GM15510 (cell line): ENCODE data around the gene USP40.

Experiments
- POLR2A ChIP-seq: IDR thresholded peaks from 3 replicates; pipeline ENCODE4 v1.6.1; 2011; ENCODE audit warnings: borderline replicate concordance; ENCODE audit not compliant: insufficient read length; ENCODE audit errors: extremely low read depth

Gene USP40

DNA sequence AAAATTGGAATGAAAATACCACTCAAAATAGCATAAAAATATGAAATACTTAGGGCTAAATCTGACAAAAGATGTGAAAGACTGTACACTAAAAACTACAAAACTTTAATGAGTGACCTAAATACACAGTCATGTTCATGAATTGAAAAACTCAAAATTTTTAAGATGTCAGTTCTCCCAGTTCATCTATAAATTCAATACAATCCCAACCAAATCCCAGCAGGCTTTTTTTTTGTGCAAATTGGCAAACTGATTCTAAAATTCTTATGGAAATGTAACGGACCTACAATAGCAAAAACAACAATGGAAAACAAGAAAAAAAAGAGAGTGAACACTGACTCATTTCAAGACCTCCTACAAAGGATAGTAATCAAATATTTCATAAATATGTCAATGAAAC, 4.4 kb upstream of the USP40 start:
- no peak for TF ChIP-seq POLR2A

DNA sequence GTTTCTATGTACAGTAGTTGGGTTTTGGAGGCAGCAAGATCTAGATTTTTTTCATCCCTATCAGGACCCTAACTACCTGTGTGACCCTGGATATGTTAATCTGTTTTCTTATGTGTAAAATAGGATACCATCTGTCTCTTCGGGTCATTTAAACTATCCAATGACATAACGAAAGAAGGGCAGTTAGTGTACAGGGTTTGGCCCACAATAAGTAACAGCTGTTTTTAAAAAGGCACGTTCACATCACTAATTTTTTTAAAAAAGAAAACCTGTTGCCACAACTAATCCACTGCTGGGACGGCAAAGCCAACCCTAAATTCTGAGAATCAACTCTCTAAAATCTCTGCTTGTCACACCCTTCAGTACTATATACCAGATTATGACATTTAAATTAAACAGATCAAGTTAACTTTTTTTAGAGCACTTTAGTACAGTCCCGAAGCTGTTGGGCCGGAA, 869 bp downstream of the USP40 start:
- TF ChIP-seq POLR2A = no peak

DNA sequence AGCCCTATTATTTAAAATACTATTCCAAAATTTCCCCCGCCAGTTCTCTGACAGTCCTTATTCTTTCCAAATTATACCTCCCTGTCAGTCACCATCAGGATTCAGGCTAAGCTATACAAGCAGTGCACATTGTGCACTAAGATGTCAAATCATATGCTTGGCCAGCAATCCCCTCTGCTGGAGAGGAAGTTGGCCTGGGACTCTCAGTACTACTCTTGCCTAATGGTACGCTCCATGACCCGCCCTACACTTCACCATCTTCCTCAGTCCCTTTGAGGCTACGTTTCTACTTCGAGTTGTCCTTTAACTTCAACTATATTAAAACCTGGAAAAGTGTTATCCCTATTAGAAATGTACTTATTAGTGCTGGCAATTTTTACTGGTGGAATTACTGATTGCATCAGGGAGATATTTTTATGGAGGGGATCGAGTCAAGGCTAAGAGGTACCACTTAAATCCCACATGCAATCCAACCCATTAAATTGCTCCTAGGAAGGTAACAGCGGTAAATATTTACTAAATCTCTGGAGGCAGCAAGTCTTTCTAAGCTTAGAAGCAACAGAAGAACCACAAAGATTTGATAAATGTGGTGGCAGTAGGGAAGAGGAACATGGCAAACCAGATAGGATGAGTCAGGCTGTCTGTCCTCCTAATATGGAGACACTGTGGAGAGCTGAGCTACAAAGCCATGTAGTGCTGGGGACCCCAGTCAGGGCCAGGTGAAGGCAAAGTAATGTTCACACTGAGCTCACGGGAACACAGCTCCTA, 2.7 kb downstream of the USP40 start:
- TF ChIP-seq POLR2A = no peak

DNA sequence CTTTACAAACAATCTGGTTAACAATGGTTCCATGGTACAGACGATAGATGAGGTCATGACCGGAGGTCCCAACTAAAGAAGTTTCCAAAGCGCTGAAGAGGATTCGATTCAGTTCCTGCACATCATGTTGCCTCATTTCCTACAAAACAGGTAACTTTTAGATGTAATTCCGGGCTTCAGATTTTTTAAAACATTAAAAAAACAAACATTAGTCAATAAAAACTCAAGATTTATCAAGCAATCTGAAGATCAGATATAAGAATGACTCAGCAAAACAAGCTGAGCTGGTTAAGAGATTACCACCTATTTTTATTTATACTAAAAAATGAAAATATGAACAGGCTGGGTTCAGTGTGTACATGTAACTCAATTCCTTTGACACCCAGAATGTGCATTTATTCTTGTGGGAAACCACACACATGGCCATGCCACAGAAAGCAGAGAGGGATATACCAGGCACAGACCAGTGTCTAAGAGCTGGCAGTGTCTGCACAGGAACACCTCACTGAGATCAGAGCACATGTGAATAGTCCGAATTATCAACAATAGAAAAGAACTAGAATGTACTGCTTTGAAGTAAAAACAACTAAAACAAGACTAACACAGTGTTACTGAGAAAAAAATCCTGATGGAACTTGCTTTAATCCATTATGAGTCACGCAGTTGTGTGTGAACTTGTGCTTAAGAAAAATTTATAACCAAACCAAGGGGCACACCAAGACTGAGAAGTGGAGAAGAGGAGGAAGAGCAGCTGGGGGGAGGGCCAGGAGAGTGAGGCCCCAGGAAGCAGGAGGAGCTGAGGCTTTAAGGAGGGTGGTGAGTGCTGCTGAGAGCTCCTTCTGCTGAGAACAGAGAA, 9.5 kb downstream of the USP40 start:
- no peak for TF ChIP-seq POLR2A

DNA sequence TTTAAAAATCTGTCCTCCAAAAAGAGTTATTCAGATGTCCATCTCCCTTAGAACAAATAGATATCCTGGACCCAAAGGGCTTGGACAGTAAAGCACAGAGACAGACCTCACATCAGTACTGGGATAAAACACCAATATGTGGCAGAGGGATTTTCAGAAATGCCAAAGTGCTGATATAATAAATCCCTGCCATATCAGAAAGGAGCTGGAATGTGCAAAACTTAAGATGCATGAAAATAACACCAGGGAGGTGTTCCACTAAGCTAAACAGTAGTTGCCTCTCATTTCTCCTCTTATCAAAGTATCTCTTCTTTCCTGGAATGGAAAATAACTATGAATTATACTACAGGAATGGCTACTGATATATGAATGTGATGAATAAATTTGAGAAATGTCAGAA, 13.2 kb downstream of the USP40 start:
- no peak for TF ChIP-seq POLR2A

DNA sequence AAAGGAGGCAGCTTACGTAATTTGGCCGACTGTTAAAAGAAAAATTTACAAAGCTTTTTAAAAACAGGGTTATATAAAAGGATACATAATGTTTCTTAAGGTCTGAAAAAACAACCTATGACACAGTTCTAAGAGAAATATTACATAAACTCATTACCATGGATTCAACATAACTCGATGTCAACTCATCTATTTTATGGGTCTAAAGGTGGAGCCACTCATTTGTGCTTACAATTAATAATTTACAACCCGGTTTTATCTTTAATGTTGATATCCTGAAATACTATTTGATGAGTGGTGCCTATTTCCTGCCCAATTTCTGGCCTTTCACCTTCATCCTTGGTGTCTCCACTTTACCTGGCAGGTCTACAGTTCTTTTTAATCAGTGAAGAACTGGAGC, 15.1 kb downstream of the USP40 start:
- TF ChIP-seq POLR2A = no peak

DNA sequence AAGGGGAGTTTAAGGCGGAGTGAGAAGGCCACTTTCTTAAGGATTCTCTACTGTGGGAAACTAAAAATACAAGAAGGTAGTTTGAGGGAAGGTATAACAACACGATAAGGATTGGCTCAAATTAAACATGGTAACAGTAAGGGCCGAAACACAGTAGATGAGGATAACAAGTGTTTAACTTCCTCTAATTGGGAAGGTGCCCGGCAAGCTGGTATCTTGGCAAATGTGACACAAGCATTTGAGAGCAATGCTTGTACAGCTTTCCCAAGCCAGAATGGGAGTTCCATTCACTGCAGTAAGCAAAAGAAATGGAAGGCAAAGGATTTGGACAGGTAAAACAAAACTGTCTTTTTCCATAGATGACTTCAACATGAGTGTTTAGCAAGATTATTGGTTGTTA, 19.8 kb downstream of the USP40 start:
- no peak for TF ChIP-seq POLR2A

DNA sequence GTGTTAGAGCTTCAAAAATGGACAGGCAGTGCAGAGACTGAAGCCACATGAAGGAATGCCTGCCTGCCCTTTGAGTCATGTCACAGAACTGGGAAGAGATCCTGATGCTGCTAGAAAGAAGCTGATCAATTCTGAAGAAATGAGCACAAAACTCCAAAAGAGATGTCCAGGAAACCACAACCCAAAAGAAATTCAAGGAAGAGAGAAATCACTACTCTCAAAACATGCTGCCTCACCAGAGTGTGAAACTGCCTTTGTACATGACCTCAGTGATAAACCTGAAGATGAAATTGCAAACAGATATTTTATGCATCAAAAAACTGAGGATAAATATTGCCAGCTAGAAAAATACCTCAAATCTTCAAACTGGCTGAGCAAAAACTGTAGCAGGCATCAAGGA, 20.5 kb downstream of the USP40 start:
- TF ChIP-seq POLR2A = no peak

DNA sequence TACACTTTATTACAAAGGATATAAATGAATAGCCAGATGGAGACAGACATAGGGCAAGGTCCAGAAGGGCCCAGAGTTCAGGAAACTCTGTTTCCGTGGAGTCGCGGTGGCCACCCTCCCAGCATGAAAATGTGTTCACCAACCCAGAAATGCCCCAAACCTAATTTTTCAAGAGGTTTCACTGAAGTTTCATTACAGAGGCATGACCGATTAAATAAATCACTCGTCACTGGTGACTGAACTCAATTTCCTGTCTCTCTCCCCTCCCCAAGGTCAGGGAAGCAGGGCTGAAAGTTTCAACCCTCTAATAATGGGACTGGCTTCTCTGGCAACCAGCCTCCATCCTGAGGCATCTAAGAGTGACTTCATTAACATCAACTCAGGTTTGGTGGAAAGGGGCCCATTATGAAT, 22.4 kb downstream of the USP40 start:
- TF ChIP-seq POLR2A = no peak

DNA sequence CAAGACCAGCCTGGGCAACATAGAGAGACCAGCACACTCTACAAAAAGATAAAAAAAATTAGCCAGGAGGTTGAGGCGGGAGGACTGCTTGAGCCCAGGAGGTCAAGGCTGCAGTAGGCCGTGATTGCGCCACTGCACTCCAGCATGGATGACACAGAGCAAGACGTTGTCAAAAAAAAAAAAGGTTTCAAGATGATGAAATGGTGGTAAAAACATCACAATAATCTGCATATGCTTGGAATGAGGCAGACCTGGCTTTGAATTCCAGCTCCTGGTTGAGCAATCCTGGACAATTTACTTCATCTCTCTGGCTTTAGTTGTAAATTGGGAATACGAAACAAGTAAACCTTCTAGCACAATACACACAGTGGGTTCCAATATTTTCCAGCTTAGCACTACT, 24.1 kb downstream of the USP40 start:
- no peak for TF ChIP-seq POLR2A

DNA sequence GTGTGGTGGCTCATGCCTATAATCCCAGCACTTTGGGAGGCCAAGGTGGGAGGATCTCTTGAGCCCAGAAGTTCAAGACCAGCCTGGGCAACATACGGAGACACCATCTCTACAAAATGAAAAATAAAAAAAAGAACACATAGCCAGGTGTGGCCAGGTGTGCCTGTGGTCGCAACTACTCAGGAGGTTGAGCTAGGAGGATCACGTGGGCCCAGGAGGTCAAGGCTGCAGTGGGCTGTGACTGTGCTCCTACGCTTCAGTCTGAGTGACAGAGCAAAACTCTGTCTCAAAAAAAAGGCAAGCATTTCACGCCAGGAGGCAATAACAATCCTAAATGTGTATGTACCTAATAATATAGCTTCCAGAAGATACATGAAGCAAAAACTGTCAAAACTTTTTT, 27.8 kb downstream of the USP40 start:
- TF ChIP-seq POLR2A = no peak

DNA sequence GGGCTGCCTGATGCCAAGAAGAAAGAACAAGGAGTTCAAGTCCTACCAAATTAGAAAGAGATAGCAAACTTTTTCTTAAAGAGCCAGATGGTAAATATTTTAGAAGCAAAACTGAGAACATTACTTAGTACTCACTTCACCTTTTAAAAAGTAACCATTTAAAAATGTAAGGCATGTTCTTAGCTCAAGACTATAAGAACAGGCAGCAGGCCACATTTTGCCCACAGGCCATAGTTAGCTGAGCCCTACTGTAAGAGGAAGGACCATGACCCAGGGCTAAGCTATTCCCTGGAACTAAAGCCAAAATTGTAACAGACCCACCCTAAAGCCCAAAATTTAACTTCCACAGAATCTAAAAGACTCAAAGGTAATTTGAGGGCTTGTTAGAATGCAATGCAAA, 31.3 kb downstream of the USP40 start:
- TF ChIP-seq POLR2A = no peak

DNA sequence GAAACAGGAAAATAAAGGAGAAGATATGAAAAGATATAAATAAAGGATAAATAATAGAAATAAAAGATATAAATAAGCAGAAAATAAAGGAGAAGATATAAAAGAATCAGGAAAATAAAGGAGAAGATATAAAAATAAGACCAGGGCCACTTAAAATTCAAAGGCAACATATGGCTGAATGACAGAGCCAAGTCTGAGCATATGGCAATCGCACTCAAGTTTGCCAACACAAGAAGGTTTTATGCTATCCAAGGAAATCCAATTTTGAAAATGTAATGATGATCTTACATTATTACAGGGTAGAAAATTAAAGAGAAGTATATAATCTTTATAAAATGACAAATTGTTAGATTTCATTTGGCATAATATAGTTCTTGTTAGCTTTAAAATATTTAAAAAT, 33.6 kb downstream of the USP40 start:
- TF ChIP-seq POLR2A = no peak

DNA sequence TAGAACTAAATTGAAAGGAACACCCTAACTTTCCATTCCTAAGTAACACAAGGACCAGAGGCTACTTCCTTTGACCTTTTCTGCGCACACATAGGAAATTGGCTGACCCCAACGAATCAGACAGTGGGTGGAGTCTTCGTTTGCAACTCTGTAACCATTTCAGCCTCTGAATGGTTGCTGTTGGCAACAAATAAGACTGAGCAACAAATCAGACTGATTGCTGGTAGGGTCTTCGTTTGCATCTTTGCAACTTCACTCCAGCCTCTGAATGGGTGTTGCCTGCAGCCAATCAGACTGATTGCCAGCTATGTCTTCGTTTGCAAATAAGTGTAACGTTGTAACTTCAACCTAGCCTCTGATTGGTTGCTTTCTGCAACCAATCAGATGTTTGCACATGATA, 34.6 kb downstream of the USP40 start:
- TF ChIP-seq POLR2A = no peak

DNA sequence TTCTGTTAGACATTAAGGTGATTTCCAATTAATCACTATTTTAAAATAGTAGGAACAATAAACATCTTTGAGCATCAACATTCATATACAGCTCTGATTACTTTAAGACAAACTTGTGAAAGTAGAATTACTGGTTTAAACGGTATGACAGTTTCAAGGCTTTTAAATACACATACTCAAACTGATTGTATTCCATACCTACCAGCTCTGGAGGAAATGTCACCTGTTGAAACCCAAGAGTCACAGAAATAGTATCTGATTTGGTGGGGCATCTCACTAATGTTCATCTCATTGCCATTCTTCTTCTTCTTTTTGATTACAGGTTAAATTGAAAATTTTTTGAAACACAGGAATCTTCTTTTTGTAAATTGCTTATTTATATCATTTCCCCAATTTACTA, 36.2 kb downstream of the USP40 start:
- no peak for TF ChIP-seq POLR2A

DNA sequence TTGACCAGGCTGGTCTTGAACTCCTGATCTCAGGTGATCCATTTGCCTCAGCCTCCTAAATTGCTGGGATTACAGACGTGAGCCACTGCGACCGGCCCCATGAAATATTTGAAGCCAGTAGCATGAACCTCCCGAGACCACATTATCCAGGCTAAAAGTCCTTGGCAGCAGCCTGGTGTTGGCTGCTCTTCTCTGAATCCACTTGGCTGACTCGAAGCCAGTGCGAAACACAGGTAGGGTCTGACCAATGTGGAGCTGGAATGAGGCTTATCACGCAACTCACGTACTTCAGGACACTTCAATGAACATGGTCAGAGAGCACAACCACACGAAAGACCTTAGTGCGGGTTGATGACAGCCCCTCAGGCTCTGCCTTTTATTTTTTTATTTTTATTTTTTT, 38.4 kb downstream of the USP40 start:
- TF ChIP-seq POLR2A = no peak
